Glutamatergic neuron (in vitro differentiated cells): ENCODE results near the gene PTPN14. TPM values are rescaled to one million over a fixed set of nuclear protein-coding genes. Genes with fewer than 3 reads are reported as not detected.
"Not testable (repeated sequence)": the region's sequence is repeated elsewhere in the genome, so short reads cannot be mapped to it uniquely, and the experiment has no call there.

Source experiments
- DNase-seq: peaks from one replicate; pipeline ENCODE4 v3.0.0; 2022
- H3K27ac Mint-ChIP-seq: one replicate; pipeline ENCODE4 v1.8.0; 2020; ENCODE audit warnings: mild to moderate bottlenecking, mixed read lengths, inconsistent platforms; ENCODE audit not compliant: unreplicated experiment
- H3K27me3 Mint-ChIP-seq: one replicate; pipeline ENCODE4 v1.8.0; 2020; ENCODE audit warnings: mild to moderate bottlenecking, moderate library complexity, mixed read lengths, inconsistent platforms; ENCODE audit not compliant: unreplicated experiment
- H3K36me3 Mint-ChIP-seq: one replicate; pipeline ENCODE4 v1.8.0; 2020; ENCODE audit warnings: mild to moderate bottlenecking, mixed read lengths, inconsistent platforms; ENCODE audit not compliant: unreplicated experiment
- H3K4me1 Mint-ChIP-seq: one replicate; pipeline ENCODE4 v1.8.0; 2020; ENCODE audit warnings: mild to moderate bottlenecking, low read depth, mixed read lengths, inconsistent platforms; ENCODE audit not compliant: unreplicated experiment
- H3K4me3 Mint-ChIP-seq: one replicate; pipeline ENCODE4 v1.8.0; 2020; ENCODE audit warnings: mild to moderate bottlenecking, mixed read lengths, inconsistent platforms; ENCODE audit not compliant: unreplicated experiment
- H3K9me3 Mint-ChIP-seq: one replicate; pipeline ENCODE4 v1.8.0; 2020; ENCODE audit warnings: mild to moderate bottlenecking, moderate library complexity, mixed read lengths, inconsistent platforms; ENCODE audit not compliant: unreplicated experiment
- CTCF ChIP-seq: fragments of 200-600 bp; sonication (generic); IDR thresholded peaks from one replicate; pipeline ENCODE4 v1.5.0; 2021; ENCODE audit not compliant: partially characterized antibody, unreplicated experiment
- total RNA-seq: library from RNA; stranded (reverse); fragmentation: NEBNext Ultra II Directional; extraction: Animal tissue kit (Norgen Biotek cat#: 25700); gene quantifications from one replicate; pipeline ENCODE4 v1.2.1, GENCODE V29; 2021; ENCODE audit not compliant: unreplicated experiment

PTPN14 gene
- total RNA-seq, 1 donor from 2014 or later, result 1.7 TPM

GRCh38 chr1:214498021-214498420 is 53.4 kb downstream of the PTPN14 start:
- Mint-ChIP-seq H3K9me3 (no peaks in the 10 kb centered on the region), H3K27ac (no peak overlapping the region), H3K4me3 (no peak overlapping the region), H3K4me1 (peaks cover 13% of the 10 kb centered on the region), H3K27me3 (no peaks in the 10 kb centered on the region), H3K36me3 (no peaks in the 10 kb centered on the region)
- TF ChIP-seq CTCF, result no peak
- DNase-seq, result no peak

- no peak for TF ChIP-seq CTCF
- H3K4me3 Mint-ChIP-seq, result no peak overlapping the region
- H3K27me3 Mint-ChIP-seq, result no peaks in the 10 kb centered on the region
- no peak overlapping the region for H3K27ac Mint-ChIP-seq
- DNase-seq, result no peak
- no peaks in the 10 kb centered on the region for H3K36me3 Mint-ChIP-seq
- H3K9me3 Mint-ChIP-seq, result no peaks in the 10 kb centered on the region
- peaks cover 13% of the 10 kb centered on the region for H3K4me1 Mint-ChIP-seq
Observed at GRCh38 chr1:214496126-214496525, 55.3 kb downstream of the PTPN14 start.

- no peak for TF ChIP-seq CTCF
- no peaks in the 10 kb centered on the region for H3K9me3 Mint-ChIP-seq
- no peaks in the 10 kb centered on the region for H3K27me3 Mint-ChIP-seq
- DNase-seq, result no peak
- H3K4me1 Mint-ChIP-seq, result peaks cover 8% of the 10 kb centered on the region
- H3K36me3 Mint-ChIP-seq, result no peaks in the 10 kb centered on the region
- no peak overlapping the region for H3K4me3 Mint-ChIP-seq
- no peak overlapping the region for H3K27ac Mint-ChIP-seq
Observed at GRCh38 chr1:214494706-214495105, 56.7 kb downstream of the PTPN14 start.

GRCh38 chr1:214494179-214494578 is 57.2 kb downstream of the PTPN14 start:
- not testable (repeated sequence) for H3K36me3 Mint-ChIP-seq, H3K4me3 Mint-ChIP-seq, H3K9me3 Mint-ChIP-seq, DNase-seq, H3K27me3 Mint-ChIP-seq, H3K4me1 Mint-ChIP-seq, H3K27ac Mint-ChIP-seq

GRCh38 chr1:214493126-214493796 is 58.1 kb downstream of the PTPN14 start:
- Mint-ChIP-seq H3K27me3 (peaks cover 1% of the 10 kb centered on the region), H3K9me3 (no peaks in the 10 kb centered on the region), H3K27ac (no peak overlapping the region), H3K4me1 (peaks cover 8% of the 10 kb centered on the region), H3K36me3 (no peaks in the 10 kb centered on the region), H3K4me3 (no peak overlapping the region)
- no peak for TF ChIP-seq CTCF
- no peak for DNase-seq
